ENCODE measurements around the gene OR10A6. TPM values are rescaled to one million over a fixed set of nuclear protein-coding genes. Genes with fewer than 3 reads are reported as not detected.

OR10A6 gene
- polyA plus RNA-seq, 1 of the 3 experiments (the other 2 are of a cell fraction), result not detected

- Histone ChIP-seq H3K4me1 (ENCODE audit: control insufficient read depth in 1 of 2, insufficient read depth in 2 of 2, low read depth in 1 of 2, low read length in 1 of 2) (no peaks in the 10 kb centered on the region), H3K4me3 (ENCODE audit: low read depth in 2 of 2, low read length in 1 of 2) (no peak overlapping the region), H3K9me2 (no peaks in the 10 kb centered on the region), H4K20me1 (ENCODE audit: insufficient read depth) (no peaks in the 10 kb centered on the region), H2AFZ (ENCODE audit: low read depth) (no peak overlapping the region), H3K27ac (ENCODE audit: low read depth in 2 of 2, low read length in 1 of 2) (no peak overlapping the region), H3K9ac (no peak overlapping the region), H3F3A (replicated peaks; ENCODE audit: insufficient read depth) (no peaks in the 10 kb centered on the region), H3K79me2 (ENCODE audit: insufficient read depth) (no peaks in the 10 kb centered on the region), H3K36me3 (replicated peaks in 1 of 2; ENCODE audit: control insufficient read depth in 1 of 2, insufficient read depth in 2 of 2, low read length in 1 of 2) (no peaks in the 10 kb centered on the region), H3K4me2 (no peak overlapping the region), H3K27me3 (ENCODE audit: insufficient read depth) (no peaks in the 10 kb centered on the region; the same call in 1 of the 2 replicates), H3K9me3 (no peaks in the 10 kb centered on the region)
- 11% methylated on average over 1 of the region's 1 CpG for WGBS (ENCODE audit: low lambda C conversion rate)
- TF ChIP-seq MEF2A (IDR thresholded peaks at IDR 0.05; ENCODE audit: borderline replicate concordance, low read depth) (no peak), POLR2AphosphoS5 (IDR thresholded peaks at IDR 0.05; ENCODE audit: low read depth, low read length) (no peak), MAX (IDR thresholded peaks at IDR 0.05; ENCODE audit: low read depth) (no peak), USF1 (IDR thresholded peaks at IDR 0.05; ENCODE audit: borderline replicate concordance, low read depth) (no peak), TAF1 (IDR thresholded peaks at IDR 0.05; ENCODE audit: borderline replicate concordance, low read depth, low read length) (no peak), FOSL2 (IDR thresholded peaks at IDR 0.05; ENCODE audit: borderline replicate concordance, low read depth) (no peak)
- ChIA-PET POLR2A (no interaction called here), CTCF (no interaction called here)
- no peak for DNase-seq
Observed at GRCh38 chr11:7949934-7950333, 18.9 kb upstream of the OR10A6 start.

GRCh38 chr11:7944123-7944522 lies 13.1 kb upstream of the OR10A6 start:
- WGBS (ENCODE audit: low lambda C conversion rate), result 0% methylated on average over 2 of the region's 2 CpGs
- ChIA-PET CTCF (no interaction called here), POLR2A (no interaction called here)

GRCh38 chr11:7941608-7942007 lies 10.5 kb upstream of the OR10A6 start, which contains the start of gene OR10A3:
Gene OR10A3 (minus strand): TSS chr11:7941708. CDS start chr11:7939520, 2,188 bp downstream.
- H4K20me1 ChIP-seq (ENCODE audit: insufficient read depth), result no peaks in the 10 kb centered on the region
- TF ChIP-seq TCF12 (IDR thresholded peaks at IDR 0.05) (no peak), ZBTB33 (IDR thresholded peaks at IDR 0.05; ENCODE audit: borderline replicate concordance, low read depth) (no peak), EZH2phosphoT487 (IDR thresholded peaks at IDR 0.05; ENCODE audit: borderline replicate concordance, low read depth) (no peak), RFX5 (IDR thresholded peaks at IDR 0.05; ENCODE audit: low read length) (no peak), SMC3 (IDR thresholded peaks at IDR 0.05; ENCODE audit: low read depth, low read length) (no peak), RXRA (IDR thresholded peaks at IDR 0.05; ENCODE audit: borderline replicate concordance, low read depth) (no peak)
- no peak within 1 kb of the TSS for H3K4me3 ChIP-seq (ENCODE audit: low read depth in 2 of 2, low read length in 1 of 2)
- 2% methylated on average over 2 of the region's 2 CpGs for WGBS (ENCODE audit: low lambda C conversion rate)
- H3K9me2 ChIP-seq, result no peaks in the 10 kb centered on the region
- CTCF ChIA-PET, result interaction anchor here (1.1 kb wide), 1 partner anchor 49 kb away, joined by 3 read pairs; no protein-coding TSS in a partner anchor
- no peak within 1 kb of the TSS for H2AFZ ChIP-seq (ENCODE audit: low read depth)
- H3K36me3 ChIP-seq (replicated peaks in 1 of 2; ENCODE audit: control insufficient read depth in 1 of 2, insufficient read depth in 2 of 2, low read length in 1 of 2), result no peaks in the 10 kb centered on the region
- POLR2A ChIA-PET, result no interaction called here
- no peak for DNase-seq
- H3K79me2 ChIP-seq (ENCODE audit: insufficient read depth), result no peaks in the 10 kb centered on the region
- H3K4me1 ChIP-seq (ENCODE audit: control insufficient read depth in 1 of 2, insufficient read depth in 2 of 2, low read depth in 1 of 2, low read length in 1 of 2), result no peaks in the 10 kb centered on the region
- no peak within 1 kb of the TSS for H3K4me2 ChIP-seq
- H3F3A ChIP-seq (replicated peaks; ENCODE audit: insufficient read depth), result no peaks in the 10 kb centered on the region
- no peaks in the 10 kb centered on the region for H3K9me3 ChIP-seq
- H3K9ac ChIP-seq, result no peak within 1 kb of the TSS
- no peak within 1 kb of the TSS for H3K27ac ChIP-seq (ENCODE audit: low read depth in 2 of 2, low read length in 1 of 2)
- no peaks in the 10 kb centered on the region; the same call in 1 of the 2 replicates for H3K27me3 ChIP-seq (ENCODE audit: insufficient read depth)

More at GRCh38 chr11:7944123-7944522, 13.1 kb upstream of the OR10A6 start:
- no peaks in the 10 kb centered on the region for H3K36me3 ChIP-seq (replicated peaks in 1 of 2; ENCODE audit: control insufficient read depth in 1 of 2, insufficient read depth in 2 of 2, low read length in 1 of 2)
- H3K9me2 ChIP-seq, result no peaks in the 10 kb centered on the region
- TF ChIP-seq MEF2A (IDR thresholded peaks at IDR 0.05; ENCODE audit: borderline replicate concordance, low read depth) (no peak), SIN3A (IDR thresholded peaks at IDR 0.05; ENCODE audit: borderline replicate concordance, low read depth, low read length) (no peak)
- DNase-seq, result no peak
- H3K79me2 ChIP-seq (ENCODE audit: insufficient read depth), result no peaks in the 10 kb centered on the region
- H2AFZ ChIP-seq (ENCODE audit: low read depth), result no peak overlapping the region
- H4K20me1 ChIP-seq (ENCODE audit: insufficient read depth), result no peaks in the 10 kb centered on the region
- no peaks in the 10 kb centered on the region for H3K9me3 ChIP-seq
- H3K27ac ChIP-seq (ENCODE audit: low read depth in 2 of 2, low read length in 1 of 2), result no peak overlapping the region
- no peak overlapping the region for H3K4me3 ChIP-seq (ENCODE audit: low read depth in 2 of 2, low read length in 1 of 2)
- H3K4me1 ChIP-seq (ENCODE audit: control insufficient read depth in 1 of 2, insufficient read depth in 2 of 2, low read depth in 1 of 2, low read length in 1 of 2), result no peaks in the 10 kb centered on the region
- H3K9ac ChIP-seq, result no peak overlapping the region
- no peak overlapping the region for H3K4me2 ChIP-seq
- H3F3A ChIP-seq (replicated peaks; ENCODE audit: insufficient read depth), result no peaks in the 10 kb centered on the region
- H3K27me3 ChIP-seq (ENCODE audit: insufficient read depth), result no peaks in the 10 kb centered on the region; the same call in 1 of the 2 replicates
